ENCODE data around the gene NFIA. TPM values are rescaled to one million over a fixed set of nuclear protein-coding genes. Genes with fewer than 3 reads are reported as not detected.

NFIA gene
- total RNA-seq, 1 donor from 2014 or later, result 49.4 TPM

DNA sequence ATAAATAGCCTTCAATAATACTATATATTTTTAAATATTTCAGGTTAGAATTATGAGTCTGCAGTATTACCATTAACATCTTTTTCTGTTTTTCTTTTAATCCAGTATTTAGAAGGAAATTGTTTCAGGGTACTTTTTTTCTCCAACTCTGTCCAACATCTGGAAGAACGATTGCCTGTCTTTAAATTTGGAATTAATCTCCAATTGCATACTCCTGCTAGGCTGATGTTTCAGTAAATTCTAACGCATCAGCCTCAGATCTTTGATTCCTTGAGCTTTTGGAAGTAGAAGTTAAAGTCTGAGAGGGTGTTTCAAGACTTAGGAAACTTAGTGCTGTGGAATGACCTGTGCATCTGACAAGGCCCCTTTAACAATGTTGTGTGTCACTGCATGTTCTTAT is 20.3 kb downstream of the NFIA start:
- DNase-seq (ENCODE audit: extremely low spot score, unreplicated experiment), result no peak
- Mint-ChIP-seq H3K4me3 (no peak overlapping the region), H3K27ac (no peak overlapping the region), H3K4me1 (ENCODE audit: unreplicated experiment) (peaks cover 12% of the 10 kb centered on the region), H3K27me3 (peaks cover 23% of the 10 kb centered on the region), H3K9me3 (no peaks in the 10 kb centered on the region), H3K36me3 (peaks cover 7% of the 10 kb centered on the region)
- TF ChIP-seq, protein P1, sequence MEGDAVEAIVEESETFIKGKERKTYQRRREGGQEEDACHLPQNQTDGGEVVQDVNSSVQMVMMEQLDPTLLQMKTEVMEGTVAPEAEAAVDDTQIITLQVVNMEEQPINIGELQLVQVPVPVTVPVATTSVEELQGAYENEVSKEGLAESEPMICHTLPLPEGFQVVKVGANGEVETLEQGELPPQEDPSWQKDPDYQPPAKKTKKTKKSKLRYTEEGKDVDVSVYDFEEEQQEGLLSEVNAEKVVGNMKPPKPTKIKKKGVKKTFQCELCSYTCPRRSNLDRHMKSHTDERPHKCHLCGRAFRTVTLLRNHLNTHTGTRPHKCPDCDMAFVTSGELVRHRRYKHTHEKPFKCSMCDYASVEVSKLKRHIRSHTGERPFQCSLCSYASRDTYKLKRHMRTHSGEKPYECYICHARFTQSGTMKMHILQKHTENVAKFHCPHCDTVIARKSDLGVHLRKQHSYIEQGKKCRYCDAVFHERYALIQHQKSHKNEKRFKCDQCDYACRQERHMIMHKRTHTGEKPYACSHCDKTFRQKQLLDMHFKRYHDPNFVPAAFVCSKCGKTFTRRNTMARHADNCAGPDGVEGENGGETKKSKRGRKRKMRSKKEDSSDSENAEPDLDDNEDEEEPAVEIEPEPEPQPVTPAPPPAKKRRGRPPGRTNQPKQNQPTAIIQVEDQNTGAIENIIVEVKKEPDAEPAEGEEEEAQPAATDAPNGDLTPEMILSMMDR (conservative IDR thresholded peaks at IDR 0.05), result no peak

DNA sequence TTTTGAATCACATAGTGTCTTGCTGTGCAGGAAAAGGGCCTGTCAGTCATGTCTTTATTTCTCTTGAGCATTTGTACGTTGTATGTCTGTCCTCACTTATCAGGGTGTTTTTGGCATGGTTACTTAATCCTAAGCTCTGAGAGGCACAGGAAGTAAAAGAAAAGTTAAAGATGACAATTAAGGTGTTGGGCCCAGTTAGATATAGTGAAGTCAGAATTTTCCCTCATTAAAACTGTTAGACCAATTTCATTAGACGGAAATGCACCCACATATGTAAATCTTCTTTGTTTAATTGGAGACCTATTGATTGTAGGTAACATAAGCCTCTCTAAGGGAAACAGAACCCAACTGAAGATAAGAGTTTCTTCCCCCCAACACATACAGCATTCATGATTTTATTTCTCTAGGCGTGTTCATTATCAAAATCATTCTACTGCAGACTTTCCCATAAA is 21.9 kb downstream of the NFIA start:
- TF ChIP-seq, protein P1 (conservative IDR thresholded peaks at IDR 0.05), result no peak
- Mint-ChIP-seq H3K27me3 (peaks cover 16% of the 10 kb centered on the region), H3K4me1 (ENCODE audit: unreplicated experiment) (peaks cover 14% of the 10 kb centered on the region), H3K36me3 (peaks cover 8% of the 10 kb centered on the region), H3K4me3 (no peak overlapping the region), H3K27ac (no peak overlapping the region), H3K9me3 (no peaks in the 10 kb centered on the region)
- DNase-seq (ENCODE audit: extremely low spot score, unreplicated experiment), result no peak

DNA sequence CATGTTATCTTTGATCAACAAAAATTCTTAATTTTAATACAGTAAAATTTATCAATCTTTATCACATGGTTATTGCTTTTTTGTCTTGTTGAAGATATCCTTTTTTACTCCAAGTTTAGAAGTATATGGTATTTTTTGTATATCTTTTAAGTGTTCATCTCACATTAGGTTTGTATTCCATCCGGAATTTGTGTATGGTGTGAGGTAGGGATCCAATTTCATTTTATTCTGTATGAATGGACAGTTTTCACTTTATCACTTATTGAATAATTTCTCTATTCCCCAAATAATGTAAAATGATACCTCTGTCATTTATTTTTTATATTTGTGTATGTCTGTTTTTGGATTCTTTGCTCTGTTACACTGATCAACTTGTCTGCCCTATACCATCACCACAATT is 25.3 kb downstream of the NFIA start:
- Mint-ChIP-seq H3K27ac (no peak overlapping the region), H3K27me3 (peaks cover 6% of the 10 kb centered on the region), H3K4me1 (ENCODE audit: unreplicated experiment) (peaks cover 30% of the 10 kb centered on the region), H3K36me3 (peaks cover 4% of the 10 kb centered on the region), H3K9me3 (no peaks in the 10 kb centered on the region), H3K4me3 (no peak overlapping the region)
- no peak for DNase-seq (ENCODE audit: extremely low spot score, unreplicated experiment)
- TF ChIP-seq, protein P1 (conservative IDR thresholded peaks at IDR 0.05), result no peak

DNA sequence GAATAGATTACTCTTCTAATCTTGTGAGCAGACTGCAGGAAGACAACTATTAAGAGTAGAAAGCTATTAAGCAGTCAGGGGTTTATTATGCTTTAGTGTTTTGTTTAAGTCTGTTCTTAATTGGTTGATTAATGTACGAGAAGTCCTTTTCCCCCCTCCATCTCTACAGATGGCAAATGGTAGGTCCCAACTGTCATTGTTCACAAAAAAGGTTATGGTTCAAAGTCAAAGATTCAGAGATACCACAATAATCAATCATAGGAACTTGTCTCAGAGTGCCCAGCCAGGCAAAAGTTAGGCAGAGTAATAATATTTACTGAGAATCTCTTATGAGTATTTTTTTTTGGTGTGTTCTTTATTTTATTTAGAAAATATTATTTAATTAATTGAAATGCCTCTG is 26.8 kb downstream of the NFIA start:
- H3K4me1 Mint-ChIP-seq (ENCODE audit: unreplicated experiment), result peaks cover 24% of the 10 kb centered on the region
- no peak for DNase-seq (ENCODE audit: extremely low spot score, unreplicated experiment)
- peaks cover 4% of the 10 kb centered on the region for H3K36me3 Mint-ChIP-seq
- TF ChIP-seq, protein P1 (conservative IDR thresholded peaks at IDR 0.05), result no peak
- peaks cover 3% of the 10 kb centered on the region for H3K27me3 Mint-ChIP-seq
- no peak overlapping the region for H3K27ac Mint-ChIP-seq
- no peak overlapping the region for H3K4me3 Mint-ChIP-seq
- H3K9me3 Mint-ChIP-seq, result no peaks in the 10 kb centered on the region

DNA sequence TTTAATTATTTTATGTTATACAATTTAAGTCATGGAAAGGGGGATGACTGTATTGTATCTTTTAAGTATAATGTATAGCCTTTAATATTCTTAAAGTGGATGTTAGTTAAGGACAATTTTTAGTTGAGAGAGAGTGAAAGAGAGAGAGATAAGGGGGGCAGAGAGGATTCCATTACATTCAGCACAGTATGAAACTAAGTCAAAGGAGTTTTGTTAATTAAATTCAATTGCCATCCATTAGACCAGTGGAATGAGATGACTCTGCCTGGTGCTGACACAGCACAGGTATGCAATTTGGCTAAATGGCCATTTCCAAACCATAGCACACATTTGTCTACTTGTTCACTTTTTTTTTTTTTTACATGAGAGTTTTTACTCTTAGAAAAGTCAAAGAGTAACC is 27.5 kb downstream of the NFIA start:
- Mint-ChIP-seq H3K4me3 (no peak overlapping the region), H3K4me1 (ENCODE audit: unreplicated experiment) (peaks cover 24% of the 10 kb centered on the region), H3K27me3 (no peaks in the 10 kb centered on the region), H3K27ac (no peak overlapping the region), H3K36me3 (peaks cover 4% of the 10 kb centered on the region), H3K9me3 (no peaks in the 10 kb centered on the region)
- DNase-seq (ENCODE audit: extremely low spot score, unreplicated experiment), result no peak
- TF ChIP-seq, protein P1 (conservative IDR thresholded peaks at IDR 0.05), result no peak

DNA sequence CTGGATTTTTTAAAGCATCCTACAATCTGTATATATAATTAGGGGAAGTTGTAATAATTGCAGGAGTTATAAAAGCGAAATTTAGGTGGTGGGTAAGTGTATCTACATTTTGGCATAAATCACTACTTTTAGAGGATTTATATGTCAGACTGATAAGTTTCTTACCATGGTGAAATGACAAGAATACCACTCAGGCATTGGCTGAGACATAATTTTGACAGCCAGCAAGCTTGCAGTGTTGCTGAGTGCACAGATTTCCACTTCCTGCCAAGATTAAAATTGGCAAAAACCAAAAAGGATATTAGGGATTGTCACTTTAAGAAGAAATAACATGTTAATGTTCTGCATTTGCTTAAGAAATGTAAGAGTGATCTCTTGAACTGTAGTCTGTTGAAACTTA is 28.2 kb downstream of the NFIA start:
- no peaks in the 10 kb centered on the region for H3K27me3 Mint-ChIP-seq
- TF ChIP-seq, protein P1 (conservative IDR thresholded peaks at IDR 0.05), result no peak
- no peaks in the 10 kb centered on the region for H3K9me3 Mint-ChIP-seq
- peaks cover 24% of the 10 kb centered on the region for H3K4me1 Mint-ChIP-seq (ENCODE audit: unreplicated experiment)
- no peak for DNase-seq (ENCODE audit: extremely low spot score, unreplicated experiment)
- H3K27ac Mint-ChIP-seq, result no peak overlapping the region
- H3K4me3 Mint-ChIP-seq, result no peak overlapping the region
- H3K36me3 Mint-ChIP-seq, result peaks cover 9% of the 10 kb centered on the region

Measured in type B pancreatic cell (in vitro differentiated cells).